GM18526 (cell line): Measurements from ENCODE around the gene ACTR5.

Experiments used
- POLR2A ChIP-seq: IDR thresholded peaks from 3 replicates; pipeline ENCODE4 v1.6.1; 2011; ENCODE audit not compliant: insufficient read length; ENCODE audit errors: extremely low read depth

ACTR5 gene

GRCh38 chr20:38770970-38771369, 22.7 kb downstream of the ACTR5 start:
- no peak for TF ChIP-seq POLR2A

- no peak for TF ChIP-seq POLR2A
Observed at GRCh38 chr20:38771621-38772020, 23.4 kb downstream of the ACTR5 start.

- no peak for TF ChIP-seq POLR2A
Observed at GRCh38 chr20:38774167-38774566, 25.9 kb downstream of the ACTR5 start.

- no peak for TF ChIP-seq POLR2A
Observed at GRCh38 chr20:38776363-38776762, 28.1 kb downstream of the ACTR5 start.

- no peak for TF ChIP-seq POLR2A
Observed at GRCh38 chr20:38779247-38780097, 31.2 kb downstream of the ACTR5 start.

GRCh38 chr20:38782275-38782674, 34.0 kb downstream of the ACTR5 start:
- no peak for TF ChIP-seq POLR2A

GRCh38 chr20:38787870-38788269, 39.6 kb downstream of the ACTR5 start:
- TF ChIP-seq POLR2A, result no peak

GRCh38 chr20:38789503-38790199, 41.4 kb downstream of the ACTR5 start:
- TF ChIP-seq POLR2A, result no peak

- no peak for TF ChIP-seq POLR2A
Observed at GRCh38 chr20:38790200-38791053, 42.2 kb downstream of the ACTR5 start.

GRCh38 chr20:38791291-38791690, 43.0 kb downstream of the ACTR5 start:
- no peak for TF ChIP-seq POLR2A

- no peak for TF ChIP-seq POLR2A
Observed at GRCh38 chr20:38791940-38792339, 43.7 kb downstream of the ACTR5 start.

- TF ChIP-seq POLR2A, result no peak
Observed at GRCh38 chr20:38798266-38798665, 50.0 kb downstream of the ACTR5 start.

- no peak for TF ChIP-seq POLR2A
Observed at GRCh38 chr20:38799203-38799602, 50.9 kb downstream of the ACTR5 start.

GRCh38 chr20:38800882-38801281, 52.6 kb downstream of the ACTR5 start:
- no peak for TF ChIP-seq POLR2A

- TF ChIP-seq POLR2A, result no peak
Observed at GRCh38 chr20:38804221-38804620, 56.0 kb downstream of the ACTR5 start.
